Naive thymus-derived CD4-positive, alpha-beta T cell (primary cell): ENCODE results near the gene TMEM138. TPM values are rescaled to one million over a fixed set of nuclear protein-coding genes. Genes with fewer than 3 reads are reported as not detected.

Source experiments
- ATAC-seq: fragments of 150-1000 bp; cut with Tn5 transposase; 2 replicates; pipeline ENCODE4 v1.10.0; 2021; ENCODE audit warnings: mild to moderate bottlenecking, moderate library complexity
- CTCF ChIA-PET: fragments of 350-600 bp; sonication (Branson Sonifier 250); formaldehyde crosslinking; loops from one replicate; lab custom pipeline; 2021; ENCODE audit warnings: antibody characterized with exemption; lab: Charles Lee
- POLR2A ChIA-PET: fragments of 350-600 bp; sonication (Branson Sonifier 250); formaldehyde crosslinking; loops from one replicate; lab custom pipeline; 2021; ENCODE audit warnings: antibody characterized with exemption, inconsistent platforms; lab: Charles Lee
- DNase-seq, 9 donors: peaks; one replicate each; pipeline versions ENCODE4 v3.0.0 to v3.0.0-alpha.2; 2020 to 2022; ENCODE audit warnings: mixed read lengths in 1 of 9
- H3K27ac ChIP-seq: one replicate; pipeline ENCODE4 v1.7.0; 2013; ENCODE audit warnings: mild to moderate bottlenecking, low read depth, low read length, moderate library complexity
- H3K27me3 ChIP-seq, 2 donors: one replicate each; pipeline ENCODE4 v1.7.0; 2013; ENCODE audit warnings: low read length in 2 of 2, mild to moderate bottlenecking in 2 of 2, moderate library complexity in 2 of 2; ENCODE audit not compliant: control insufficient read depth in 2 of 2, insufficient read depth in 2 of 2
- H3K36me3 ChIP-seq, 3 experiments: 1 replicate in 2 of 3; 2 replicates in 1 of 3; pipeline ENCODE4 v1.7.0; 2013; ENCODE audit warnings: low read length in 3 of 3, mild to moderate bottlenecking in 3 of 3, moderate library complexity in 1 of 3; ENCODE audit not compliant: insufficient read depth in 3 of 3, control insufficient read depth in 2 of 3
- H3K4me1 ChIP-seq, 2 donors: one replicate each; pipeline ENCODE4 v1.7.0; 2013; ENCODE audit warnings: low read length in 2 of 2, mild to moderate bottlenecking in 2 of 2, moderate library complexity in 1 of 2; ENCODE audit not compliant: control insufficient read depth in 2 of 2, insufficient read depth in 2 of 2
- H3K4me3 ChIP-seq: 2 replicates; pipeline ENCODE4 v1.7.0; 2013; ENCODE audit warnings: mild to moderate bottlenecking, low read length
- H3K9me3 ChIP-seq, 3 experiments: 1 replicate in 2 of 3; 2 replicates in 1 of 3; pipeline ENCODE4 v1.7.0; 2013; ENCODE audit warnings: low read length in 3 of 3; ENCODE audit not compliant: control insufficient read depth in 2 of 3
- H3K27ac Mint-ChIP-seq, 9 donors: one replicate each; pipeline ENCODE4 v1.8.0; 2020 to 2022; ENCODE audit warnings: mixed read lengths in 9 of 9, mild to moderate bottlenecking in 8 of 9, moderate library complexity in 5 of 9, inconsistent platforms in 2 of 9
- H3K27me3 Mint-ChIP-seq, 5 donors: one replicate each; pipeline ENCODE4 v1.8.0; 2021 to 2022; ENCODE audit warnings: mixed read lengths in 5 of 5, mild to moderate bottlenecking in 1 of 5
- H3K36me3 Mint-ChIP-seq, 5 donors: one replicate each; pipeline ENCODE4 v1.8.0; 2020 to 2022; ENCODE audit warnings: mixed read lengths in 5 of 5, mild to moderate bottlenecking in 3 of 5, inconsistent platforms in 1 of 5
- H3K4me1 Mint-ChIP-seq, 7 donors: one replicate each; pipeline ENCODE4 v1.8.0; 2020 to 2022; ENCODE audit warnings: mixed read lengths in 7 of 7, mild to moderate bottlenecking in 3 of 7, inconsistent platforms in 1 of 7
- H3K4me3 Mint-ChIP-seq, 10 donors: one replicate each; pipeline ENCODE4 v1.8.0; 2020 to 2022; ENCODE audit warnings: mild to moderate bottlenecking in 10 of 10, mixed read lengths in 10 of 10, moderate library complexity in 6 of 10, inconsistent platforms in 2 of 10
- H3K9me3 Mint-ChIP-seq, 11 donors: one replicate each; pipeline ENCODE4 v1.8.0; 2020 to 2022; ENCODE audit warnings: mixed read lengths in 11 of 11, mild to moderate bottlenecking in 4 of 11, inconsistent platforms in 1 of 11, moderate library complexity in 1 of 11
- intact Hi-C, 2 donors: fragments of 100-400 bp; cut with micrococcal nuclease; formaldehyde crosslinking; loops; one replicate each; pipeline ENCODE4 v1.15.1; 2023
- polyA plus RNA-seq, 2 donors: library from polyadenylated mRNA; unstranded; fragments of 300-500 nt; fragmentation: Illumina TruSeq; gene quantifications; one replicate each; pipeline ENCODE4 v1.2.3, GENCODE V29; 2021
- total RNA-seq, 6 experiments: library from RNA in 5 of 6; stranded (reverse) in 5 of 6; gene quantifications; 1 replicate in 5 of 6; 2 replicates in 1 of 6; pipeline ENCODE4 v1.2.3 and lab custom pipeline; 2021 to 2026

TMEM138 gene
- total RNA-seq, result 10 to 100 TPM; 54.6 to 65.1 (median 59.9) TPM
- polyA plus RNA-seq, result 10 to 100 TPM; 42.9 to 49.3 TPM
- 47.5 reads per million, percentile 70 among the genes with 10 or more reads in this experiment for total RNA-seq (lab: John Stamatoyannopoulos, UW)

- Histone ChIP-seq H3K27ac (peak within 1 kb of the TSS; percentile 95), H3K27me3 (no peaks in the 10 kb centered on the region), H3K4me1 (peaks cover 14 to 19% of the 10 kb centered on the region in 2 donors), H3K36me3 (peaks cover 2 to 33% (median 9%) of the 10 kb centered on the region in 3 experiments), H3K4me3 (peak within 1 kb of the TSS; percentile 97), H3K9me3 (no peaks in the 10 kb centered on the region)
- DNase-seq (peak; percentile 69 to 90 (median 81)), ATAC-seq (peak; percentile 93)
- peak within 1 kb of the TSS; percentile 94 to 99 (median 98) for H3K4me3 Mint-ChIP-seq
- peaks cover 0 to 7% (median 0%) of the 10 kb centered on the region in 5 donors for H3K36me3 Mint-ChIP-seq
- intact Hi-C loops, result loop anchor here (1.0 to 10.0 kb wide), 10 partner anchors 23 to 1745 kb away; partner anchors contain the start of genes DDB1 (in 2 of the 2), SDHAF2 (in 2 of the 2), TKFC (in 2 of the 2) and TMEM216 (in 2 of the 2)
- H3K4me1 Mint-ChIP-seq, result peaks cover 30 to 55% (median 40%) of the 10 kb centered on the region in 7 donors
- H3K27ac Mint-ChIP-seq, result peak within 1 kb of the TSS; percentile 97 to 100 (median 99)
- H3K27me3 Mint-ChIP-seq, result no peaks in the 10 kb centered on the region
- ChIA-PET POLR2A (interaction anchor here (0.8 to 4.9 kb wide), 17 partner anchors 10 to 605 kb away, joined by 3 to 82 read pairs (median 6); partner anchors contain the start of genes CPSF7, DDB1, FTH1 and SDHAF2), CTCF (interaction anchor here (0.6 to 4.6 kb wide), 6 partner anchors 20 to 1021 kb away, joined by 3 to 44 read pairs (median 7); partner anchors contain the start of genes DDB1, TKFC and TMEM216)
- H3K9me3 Mint-ChIP-seq, result no peaks in the 10 kb centered on the region
These were observed at the start of gene TMEM138, which contains the start of gene CYB561A3 for GRCh38 chr11:61361741-61362541. Gene TMEM138, plus strand, starts transcription at chr11:61362374. Its CDS starts 2,017 bp downstream, at chr11:61364391. Gene CYB561A3, minus strand, starts transcription at chr11:61361882. Its CDS starts 5,169 bp downstream, at chr11:61356713.

GRCh38 chr11:61315260-61315659 lies 46.9 kb upstream of the TMEM138 start:
- CTCF ChIA-PET, result no interaction called here
- no peak overlapping the region for H3K4me3 ChIP-seq
- peaks cover 9 to 52% (median 23%) of the 10 kb centered on the region in 5 donors for H3K36me3 Mint-ChIP-seq

GRCh38 chr11:61325649-61326414 lies 36.3 kb upstream of the TMEM138 start:
- H3K4me1 ChIP-seq, result no peaks in the 10 kb centered on the region
- no peak overlapping the region for H3K4me3 ChIP-seq
- Mint-ChIP-seq H3K9me3 (peaks cover 0 to 1% (median 0%) of the 10 kb centered on the region in 11 donors), H3K36me3 (peaks cover 27 to 74% (median 34%) of the 10 kb centered on the region in 5 donors), H3K27me3 (no peaks in the 10 kb centered on the region), H3K27ac (peak overlapping the region in 1 of 9 donors; percentile 33), H3K4me3 (no peak overlapping the region), H3K4me1 (peaks cover 12 to 35% (median 29%) of the 10 kb centered on the region in 7 donors)
- no peaks in the 10 kb centered on the region for H3K27me3 ChIP-seq
- ChIA-PET CTCF (no interaction called here), POLR2A (interaction anchor here (0.7 kb wide), 1 partner anchor 82 kb away, joined by 3 read pairs; no protein-coding TSS in a partner anchor)
- ATAC-seq (no peak), DNase-seq (no peak)
- H3K9me3 ChIP-seq, result no peaks in the 10 kb centered on the region
- intact Hi-C loops, result no loop called here
- H3K27ac ChIP-seq, result no peak overlapping the region
- H3K36me3 ChIP-seq, result peaks cover 45 to 84% (median 57%) of the 10 kb centered on the region in 3 experiments

More at GRCh38 chr11:61315260-61315659, 46.9 kb upstream of the TMEM138 start:
- no peaks in the 10 kb centered on the region for H3K9me3 Mint-ChIP-seq
- peaks cover 0 to 8% (median 0%) of the 10 kb centered on the region in 7 donors for H3K4me1 Mint-ChIP-seq
- Histone ChIP-seq H3K36me3 (peaks cover 36 to 91% (median 55%) of the 10 kb centered on the region in 3 experiments), H3K4me1 (no peaks in the 10 kb centered on the region), H3K27me3 (no peaks in the 10 kb centered on the region), H3K27ac (no peak overlapping the region), H3K9me3 (no peaks in the 10 kb centered on the region)
- no peak for ATAC-seq
- DNase-seq, result no peak
- H3K27ac Mint-ChIP-seq, result no peak overlapping the region
- H3K27me3 Mint-ChIP-seq, result no peaks in the 10 kb centered on the region
- POLR2A ChIA-PET, result interaction anchor here (0.7 kb wide), 1 partner anchor 15 kb away, joined by 3 read pairs; no protein-coding TSS in a partner anchor
- no peak overlapping the region for H3K4me3 Mint-ChIP-seq
- intact Hi-C loops, result no loop called here

GRCh38 chr11:61327669-61328071 lies 34.5 kb upstream of the TMEM138 start:
- H3K4me1 ChIP-seq, result peaks cover 14 to 15% of the 10 kb centered on the region in 2 donors
- Mint-ChIP-seq H3K27ac (no peak overlapping the region), H3K4me3 (no peak overlapping the region), H3K36me3 (peaks cover 23 to 62% (median 31%) of the 10 kb centered on the region in 5 donors), H3K4me1 (peaks cover 28 to 53% (median 47%) of the 10 kb centered on the region in 7 donors), H3K27me3 (no peaks in the 10 kb centered on the region), H3K9me3 (peaks cover 0 to 1% (median 0%) of the 10 kb centered on the region in 11 donors)
- H3K36me3 ChIP-seq, result peaks cover 31 to 67% (median 47%) of the 10 kb centered on the region in 3 experiments
- DNase-seq, result no peak
- H3K27me3 ChIP-seq, result no peaks in the 10 kb centered on the region
- no peak for ATAC-seq
- ChIA-PET CTCF (interaction anchor here (0.7 to 0.8 kb wide), 3 partner anchors 58 to 74 kb away, joined by 3 read pairs; no protein-coding TSS in a partner anchor), POLR2A (interaction anchor here (0.6 to 3.4 kb wide), 4 partner anchors 11 to 592 kb away, joined by 4 to 11 read pairs (median 5); partner anchors contain the start of genes CYB561A3 and TMEM138)
- no peak overlapping the region for H3K27ac ChIP-seq
- no peaks in the 10 kb centered on the region for H3K9me3 ChIP-seq
- H3K4me3 ChIP-seq, result no peak overlapping the region
- intact Hi-C loops, result no loop called here

GRCh38 chr11:61328351-61328750 lies 33.8 kb upstream of the TMEM138 start:
- H3K27me3 Mint-ChIP-seq, result no peaks in the 10 kb centered on the region
- no peak overlapping the region for H3K4me3 Mint-ChIP-seq
- Histone ChIP-seq H3K27ac (no peak overlapping the region), H3K9me3 (no peaks in the 10 kb centered on the region), H3K4me3 (no peak overlapping the region), H3K27me3 (no peaks in the 10 kb centered on the region), H3K36me3 (peaks cover 25 to 62% (median 40%) of the 10 kb centered on the region in 3 experiments), H3K4me1 (peaks cover 15 to 16% of the 10 kb centered on the region in 2 donors)
- peaks cover 28 to 59% (median 50%) of the 10 kb centered on the region in 7 donors for H3K4me1 Mint-ChIP-seq
- H3K27ac Mint-ChIP-seq, result no peak overlapping the region
- ATAC-seq (no peak), DNase-seq (no peak)
- intact Hi-C loops, result no loop called here
- ChIA-PET POLR2A (interaction anchor here (0.6 to 3.4 kb wide), 2 partner anchors 33 to 591 kb away, joined by 6 to 11 read pairs; partner anchors contain the start of genes CYB561A3 and TMEM138), CTCF (interaction anchor here (0.7 kb wide), 1 partner anchor 75 kb away, joined by 3 read pairs; no protein-coding TSS in a partner anchor)
- peaks cover 0 to 1% (median 0%) of the 10 kb centered on the region in 11 donors for H3K9me3 Mint-ChIP-seq
- peaks cover 20 to 55% (median 27%) of the 10 kb centered on the region in 5 donors for H3K36me3 Mint-ChIP-seq
